ACC112 (cell line): ENCODE measurements around the gene KRT16.
"Not testable (repeated sequence)": the region's sequence is repeated elsewhere in the genome, so short reads cannot be mapped to it uniquely, and the experiment has no call there.

Source experiments
- H2AFZ ChIP-seq: fragments of 200-600 bp; sonication (generic); one replicate; pipeline ENCODE4 v1.6.0; 2017; ENCODE audit warnings: antibody characterized with exemption, low read length; ENCODE audit not compliant: unreplicated experiment
- H3K27ac ChIP-seq: fragments of 200-600 bp; sonication (generic); 2 replicates; pipeline ENCODE4 v1.5.1; 2014; ENCODE audit warnings: low read depth, mild to moderate bottlenecking, antibody characterized with exemption, low read length, moderate library complexity
- H3K27me3 ChIP-seq: fragments of 200-600 bp; sonication (generic); 2 replicates; pipeline ENCODE4 v1.6.1; 2014; ENCODE audit warnings: mild to moderate bottlenecking, antibody characterized with exemption, low read length, moderate library complexity, mixed read lengths; ENCODE audit not compliant: insufficient read depth
- H3K36me3 ChIP-seq: fragments of 200-600 bp; sonication (generic); 2 replicates; pipeline ENCODE4 v1.6.1; 2016; ENCODE audit warnings: mild to moderate bottlenecking, antibody characterized with exemption, low read length, moderate library complexity, mixed read lengths; ENCODE audit not compliant: insufficient read depth
- H3K4me1 ChIP-seq: fragments of 200-600 bp; sonication (generic); one replicate; pipeline ENCODE4 v1.6.1; 2016; ENCODE audit warnings: low read length, mixed read lengths; ENCODE audit not compliant: insufficient read depth, unreplicated experiment, control insufficient read depth
- H3K4me3 ChIP-seq: fragments of 200-600 bp; sonication (generic); 2 replicates; pipeline ENCODE4 v1.5.1; 2014; ENCODE audit warnings: mild to moderate bottlenecking, low read depth, low read length
- H3K79me2 ChIP-seq: fragments of 200-600 bp; sonication (generic); one replicate; pipeline ENCODE4 v1.6.0; 2016; ENCODE audit warnings: low read length; ENCODE audit not compliant: control insufficient read depth, unreplicated experiment, insufficient read depth

Gene KRT16

DNA sequence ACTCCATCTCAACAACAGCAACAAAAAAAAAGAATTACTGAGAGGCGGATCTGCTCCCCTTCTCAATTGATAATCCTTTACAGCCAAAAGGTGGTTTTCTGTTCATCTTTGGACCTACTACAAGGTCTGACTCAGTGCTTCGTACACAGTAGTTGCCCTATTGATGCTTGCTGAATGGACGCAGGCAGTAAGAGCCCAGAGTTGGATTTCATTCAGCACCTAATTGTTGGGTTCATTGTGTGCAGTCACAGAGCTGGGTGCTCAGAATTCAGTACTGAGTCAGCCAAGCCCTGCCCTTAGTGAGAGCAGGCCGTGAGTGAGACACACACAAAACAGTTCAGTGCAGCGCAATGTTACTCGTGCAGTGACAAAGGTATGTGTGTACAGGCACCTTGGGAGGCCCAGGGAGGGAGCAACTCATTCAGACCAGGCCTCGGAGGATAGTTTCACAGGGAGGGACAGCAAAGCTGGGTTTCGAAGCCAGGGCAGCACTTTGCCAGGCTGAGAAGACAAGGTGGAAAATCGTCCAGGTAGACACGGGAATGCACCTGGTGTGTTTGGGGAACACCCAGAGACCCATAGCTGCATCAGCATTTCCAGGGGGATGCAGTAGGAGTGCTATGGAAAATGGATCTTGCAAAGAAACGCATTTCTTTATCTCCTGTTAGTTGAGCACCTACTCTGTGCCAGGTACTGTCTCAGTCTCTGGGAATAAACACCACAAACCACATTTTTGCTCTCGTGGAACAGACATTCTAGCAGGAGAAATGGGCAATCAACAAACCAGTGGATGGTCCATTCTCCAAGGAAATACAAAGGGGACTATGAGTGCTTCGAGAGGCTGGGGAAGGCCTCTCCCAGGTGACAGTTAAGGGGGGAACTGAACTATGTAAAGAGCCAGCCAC, 29.9 kb upstream of the KRT16 start:
- Histone ChIP-seq H3K36me3 (no peaks in the 10 kb centered on the region), H3K27ac (no peak overlapping the region), H3K4me1 (peaks cover 6% of the 10 kb centered on the region)

DNA sequence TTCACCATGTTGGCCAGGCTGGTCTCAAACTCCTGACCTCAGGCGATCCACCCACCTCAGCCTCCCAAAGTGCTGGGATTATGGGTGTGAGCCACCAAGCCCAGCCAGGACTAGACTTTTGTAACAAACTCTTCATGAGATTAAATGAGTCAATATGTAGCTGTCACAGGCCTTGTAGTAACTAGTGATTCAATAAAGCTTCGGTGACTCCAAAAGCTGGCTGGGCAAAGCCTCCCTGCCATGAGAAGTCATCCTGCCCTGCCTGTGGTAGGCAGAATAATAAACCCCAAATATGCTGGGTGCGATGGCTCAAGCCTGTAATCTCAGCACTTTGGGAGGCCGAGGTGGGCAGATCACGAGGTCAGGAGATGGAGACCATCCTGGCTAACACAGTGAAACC, 28.0 kb upstream of the KRT16 start:
- not testable (repeated sequence) for H3K27me3 ChIP-seq, H3K36me3 ChIP-seq, H3K79me2 ChIP-seq, H3K4me3 ChIP-seq, H3K4me1 ChIP-seq, H3K27ac ChIP-seq, H2AFZ ChIP-seq

More for the DNA sequence above, 29.9 kb upstream of the KRT16 start:
- H3K27me3 ChIP-seq, result no peaks in the 10 kb centered on the region
- H3K79me2 ChIP-seq, result no peaks in the 10 kb centered on the region
- no peak overlapping the region for H3K4me3 ChIP-seq
- no peak overlapping the region for H2AFZ ChIP-seq

DNA sequence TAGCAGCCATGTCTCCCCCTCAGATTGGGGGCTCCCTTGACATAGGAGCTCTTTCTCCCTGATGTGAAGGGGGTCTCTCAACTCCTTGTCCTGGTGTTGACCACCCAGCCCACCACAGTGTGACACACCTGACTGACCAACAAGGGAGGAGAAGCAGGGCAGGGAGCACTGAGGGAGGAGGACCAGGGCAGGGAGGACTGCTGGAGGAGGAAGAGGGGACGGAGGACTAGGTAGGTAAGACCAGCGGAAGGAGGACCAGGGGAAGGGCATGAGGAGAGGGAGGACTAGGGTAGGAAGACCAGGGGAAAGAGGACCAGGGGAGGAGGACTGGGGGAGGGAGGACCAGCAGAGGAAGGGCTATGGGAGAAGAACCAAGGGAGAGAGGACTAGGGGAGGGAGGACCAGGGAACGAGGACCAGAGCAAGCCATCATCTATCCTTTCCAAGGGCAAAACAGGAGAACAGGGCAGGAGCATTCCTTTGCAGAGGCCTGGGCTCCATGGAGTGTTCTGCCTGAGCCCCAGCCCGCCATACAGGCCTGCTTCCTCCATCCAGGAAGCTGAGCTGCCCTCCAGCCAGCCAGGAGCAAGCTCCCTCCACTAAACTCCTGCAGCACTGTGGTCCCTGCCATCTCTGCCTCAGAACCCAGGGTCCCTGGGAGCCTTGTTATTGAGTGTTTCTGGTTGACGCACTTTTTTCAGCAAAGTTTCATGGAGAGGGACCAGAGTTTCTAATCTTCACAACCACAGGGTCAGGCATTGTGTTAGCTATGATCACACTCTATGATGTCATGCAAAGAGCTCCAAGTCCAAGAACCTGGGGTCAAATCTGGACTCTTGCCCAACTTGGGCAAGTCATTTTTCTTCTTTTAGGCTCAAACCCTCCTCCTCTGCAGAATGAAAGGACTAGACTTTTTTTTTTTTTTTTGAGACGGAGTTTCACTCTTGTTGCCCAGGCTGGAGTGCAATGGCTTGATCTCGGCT, 27.2 kb upstream of the KRT16 start:
- Histone ChIP-seq H3K36me3 (no peaks in the 10 kb centered on the region), H3K27ac (no peak overlapping the region), H3K4me3 (no peak overlapping the region)

DNA sequence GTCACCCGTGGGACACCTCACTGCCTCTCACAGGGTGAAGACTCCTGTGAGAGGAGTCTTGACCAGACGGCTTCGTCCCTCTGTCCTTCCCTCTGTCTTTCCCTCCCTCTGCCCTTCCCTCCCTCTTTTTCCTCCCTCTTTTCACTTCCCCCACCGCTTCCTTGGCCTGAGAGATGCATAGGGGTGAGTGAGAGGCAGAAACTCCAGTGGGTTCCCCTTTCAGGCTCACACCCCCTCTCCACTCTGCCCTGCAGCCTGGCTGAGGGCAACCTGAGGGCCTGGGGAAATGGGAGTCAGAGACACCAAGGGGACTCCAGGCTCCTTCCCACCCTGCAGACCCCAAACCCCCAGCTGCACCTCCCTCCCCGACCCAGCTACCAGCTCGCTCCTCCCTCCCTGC, 26.4 kb upstream of the KRT16 start:
- Histone ChIP-seq H2AFZ (no peak overlapping the region), H3K27me3 (no peaks in the 10 kb centered on the region), H3K4me1 (no peaks in the 10 kb centered on the region)

More for the DNA sequence above, 27.2 kb upstream of the KRT16 start:
- no peaks in the 10 kb centered on the region for H3K27me3 ChIP-seq
- no peaks in the 10 kb centered on the region for H3K4me1 ChIP-seq
- no peak overlapping the region for H2AFZ ChIP-seq
- no peaks in the 10 kb centered on the region for H3K79me2 ChIP-seq

GRCh38 chr17:41638194-41638593, 25.6 kb upstream of the KRT16 start:
- Histone ChIP-seq H2AFZ (no peak overlapping the region), H3K4me3 (no peak overlapping the region), H3K36me3 (no peaks in the 10 kb centered on the region), H3K4me1 (no peaks in the 10 kb centered on the region), H3K79me2 (no peaks in the 10 kb centered on the region), H3K27ac (no peak overlapping the region), H3K27me3 (no peaks in the 10 kb centered on the region)

More for the DNA sequence above, 26.4 kb upstream of the KRT16 start:
- no peak overlapping the region for H3K27ac ChIP-seq
- no peaks in the 10 kb centered on the region for H3K79me2 ChIP-seq
- no peak overlapping the region for H3K4me3 ChIP-seq
- H3K36me3 ChIP-seq, result no peaks in the 10 kb centered on the region

- H2AFZ ChIP-seq, result no peak overlapping the region
- H3K79me2 ChIP-seq, result no peaks in the 10 kb centered on the region
- H3K4me1 ChIP-seq, result no peaks in the 10 kb centered on the region
- no peak overlapping the region for H3K4me3 ChIP-seq
- H3K36me3 ChIP-seq, result no peaks in the 10 kb centered on the region
- no peaks in the 10 kb centered on the region for H3K27me3 ChIP-seq
- H3K27ac ChIP-seq, result no peak overlapping the region
Observed at GRCh38 chr17:41636652-41637051, 24.1 kb upstream of the KRT16 start.

DNA sequence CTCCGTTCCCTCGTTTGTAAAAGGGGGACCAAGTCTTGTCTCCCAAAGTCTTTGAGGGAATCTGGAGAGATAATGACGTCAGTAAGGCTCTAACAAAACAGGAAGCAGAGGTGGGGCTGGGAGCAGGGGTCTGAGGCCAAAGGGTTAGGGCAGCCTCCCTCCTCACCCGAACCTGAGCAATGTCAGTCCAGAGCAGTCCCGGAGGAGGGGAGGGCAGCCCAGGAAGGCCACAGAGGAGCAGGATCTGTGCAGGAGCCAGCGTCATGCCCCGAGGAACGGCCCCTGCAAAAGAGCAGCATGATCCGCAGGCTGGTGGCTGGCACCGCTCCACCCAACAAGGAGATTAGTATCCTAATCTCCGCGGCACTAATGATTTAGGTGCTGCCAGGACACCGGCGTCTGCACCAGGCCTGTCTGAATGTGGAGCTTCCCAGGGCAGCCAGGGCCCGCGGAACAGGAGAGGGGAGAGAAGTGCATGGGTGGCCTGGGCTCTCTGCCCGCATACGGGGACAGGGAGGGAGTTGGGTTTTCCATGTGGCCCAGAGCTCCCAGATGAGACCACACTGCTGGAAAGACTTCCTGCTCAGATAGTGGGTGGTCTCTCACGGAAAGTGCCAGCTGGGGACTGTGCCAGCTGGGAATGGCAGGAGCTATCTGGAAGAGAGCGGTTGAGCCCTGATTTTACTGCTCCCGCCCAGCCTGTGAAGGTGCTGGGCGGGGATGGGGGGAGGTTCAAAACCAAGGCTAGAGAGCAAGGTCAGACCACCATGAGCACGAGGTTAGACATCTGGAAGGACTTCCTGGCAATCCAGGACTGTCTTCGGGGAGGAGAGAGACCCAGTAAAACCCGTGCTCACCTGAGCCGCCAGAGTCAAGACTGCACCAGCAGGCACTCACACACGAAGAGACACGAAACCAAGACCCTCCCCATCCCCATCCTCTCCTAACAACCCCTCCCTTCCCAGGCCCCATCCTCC, 22.8 kb upstream of the KRT16 start:
- no peaks in the 10 kb centered on the region for H3K4me1 ChIP-seq
- H3K27me3 ChIP-seq, result no peaks in the 10 kb centered on the region
- H3K36me3 ChIP-seq, result no peaks in the 10 kb centered on the region
- no peaks in the 10 kb centered on the region for H3K79me2 ChIP-seq
- H2AFZ ChIP-seq, result no peak overlapping the region
- H3K27ac ChIP-seq, result no peak overlapping the region
- no peak overlapping the region for H3K4me3 ChIP-seq

DNA sequence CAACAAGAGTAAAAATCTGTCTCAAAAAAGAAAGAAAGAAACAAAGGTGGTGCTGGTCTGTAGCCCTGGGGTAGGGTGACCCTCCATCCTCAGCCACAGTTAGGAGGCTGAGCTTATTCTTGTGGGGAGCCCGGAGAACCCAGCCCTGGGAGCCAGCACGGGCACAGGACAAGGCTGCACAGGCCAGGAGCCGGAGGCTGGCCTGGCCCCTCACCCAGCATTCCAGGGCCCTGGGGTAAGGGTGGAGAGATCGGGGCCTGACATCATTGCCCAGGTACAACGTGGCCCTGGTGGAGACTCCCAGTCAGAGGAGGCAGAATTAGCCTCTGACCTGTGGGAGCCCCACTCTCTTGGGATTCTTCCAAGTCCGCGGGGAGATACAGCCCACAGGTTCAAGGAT, 22.1 kb upstream of the KRT16 start:
- no peaks in the 10 kb centered on the region for H3K27me3 ChIP-seq
- H3K79me2 ChIP-seq, result no peaks in the 10 kb centered on the region
- no peak overlapping the region for H3K4me3 ChIP-seq
- no peaks in the 10 kb centered on the region for H3K4me1 ChIP-seq
- H3K36me3 ChIP-seq, result no peaks in the 10 kb centered on the region
- no peak overlapping the region for H3K27ac ChIP-seq
- H2AFZ ChIP-seq, result no peak overlapping the region

DNA sequence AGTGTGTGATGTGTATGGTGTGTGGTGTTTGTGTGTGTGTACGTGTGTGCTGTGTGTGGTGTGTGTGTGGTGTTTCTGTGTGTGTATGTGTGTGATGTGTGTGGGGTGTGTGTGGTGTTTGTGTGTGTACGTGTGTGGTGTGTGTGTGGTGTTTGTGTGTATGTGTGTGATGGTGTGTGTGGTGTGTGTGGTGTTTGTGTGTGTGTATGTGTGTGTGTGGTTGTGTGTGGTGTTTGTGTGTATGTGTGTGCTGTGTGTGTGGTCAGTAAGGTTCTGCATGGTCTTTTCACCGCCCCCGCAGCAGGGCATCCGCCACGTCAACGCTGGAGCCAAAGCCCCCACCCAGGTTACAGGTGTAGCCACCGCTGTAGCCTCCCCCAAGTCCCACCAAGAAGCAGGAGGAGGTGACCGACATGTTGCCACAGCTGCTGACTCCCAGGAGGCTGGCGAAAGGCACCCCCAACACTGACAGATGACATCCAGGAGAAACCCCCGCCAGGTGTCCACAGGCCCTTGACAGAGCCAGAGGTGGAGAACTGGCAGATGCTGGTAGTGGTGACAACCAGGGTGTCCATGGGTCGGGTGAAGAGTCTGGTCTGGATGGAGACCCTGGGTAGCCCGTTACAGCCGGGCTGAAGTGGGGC, 21.1 kb upstream of the KRT16 start:
- Histone ChIP-seq H3K27me3 (no peaks in the 10 kb centered on the region), H3K79me2 (no peaks in the 10 kb centered on the region), H3K27ac (no peak overlapping the region), H3K36me3 (no peaks in the 10 kb centered on the region), H3K4me1 (no peaks in the 10 kb centered on the region), H2AFZ (no peak overlapping the region), H3K4me3 (no peak overlapping the region)
